GM23248 (cell line): ENCODE data around the gene TWIST1.

ENCODE experiments used
- EZH2 ChIP-seq: fragments of 200-600 bp; sonication (generic); IDR thresholded peaks from 2 replicates; pipeline ENCODE4 v1.6.1; 2018; ENCODE audit warnings: antibody characterized with exemption, mild to moderate bottlenecking; ENCODE audit not compliant: insufficient read depth, poor library complexity, severe bottlenecking
- EZH2phosphoT487 ChIP-seq: fragments of 200-600 bp; sonication (generic); IDR thresholded peaks from 2 replicates; pipeline ENCODE4 v1.6.1; 2018; ENCODE audit warnings: antibody characterized with exemption, moderate library complexity, mild to moderate bottlenecking, low read depth; ENCODE audit not compliant: insufficient read depth

DNA sequence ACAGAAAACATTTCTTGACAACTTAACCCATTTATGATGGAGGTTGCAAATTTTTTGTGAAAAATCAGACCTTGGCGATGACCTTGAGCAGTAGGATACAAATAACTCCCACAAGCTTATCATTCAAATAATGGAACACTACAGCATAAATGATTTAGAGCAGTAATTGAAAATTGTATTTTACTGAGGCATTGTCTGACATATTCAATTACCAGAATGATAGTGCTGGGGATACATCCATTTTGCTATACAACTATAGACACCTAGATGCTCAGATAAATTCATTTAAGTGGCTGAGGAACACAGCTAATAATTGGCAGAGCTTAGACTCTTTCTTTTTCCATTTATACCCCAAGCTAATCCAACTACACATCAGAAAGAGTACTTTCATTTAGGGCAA, 18.9 kb downstream of the TWIST1 start:
- TF ChIP-seq EZH2 (no peak), EZH2phosphoT487 (no peak)
